NCI-H2107 treated with DMSO at 0.1 percent for 48 hours (cell line): Measurements from ENCODE around the gene NUDT8.
"Not testable (repeated sequence)": the region's sequence is repeated elsewhere in the genome, so short reads cannot be mapped to it uniquely, and the experiment has no call there.

Experiments used
- DNase-seq: peaks from one replicate; lab custom pipeline; 2025; ENCODE audit not compliant: unreplicated experiment; lab: John Stamatoyannopoulos, UW

Gene NUDT8

DNA sequence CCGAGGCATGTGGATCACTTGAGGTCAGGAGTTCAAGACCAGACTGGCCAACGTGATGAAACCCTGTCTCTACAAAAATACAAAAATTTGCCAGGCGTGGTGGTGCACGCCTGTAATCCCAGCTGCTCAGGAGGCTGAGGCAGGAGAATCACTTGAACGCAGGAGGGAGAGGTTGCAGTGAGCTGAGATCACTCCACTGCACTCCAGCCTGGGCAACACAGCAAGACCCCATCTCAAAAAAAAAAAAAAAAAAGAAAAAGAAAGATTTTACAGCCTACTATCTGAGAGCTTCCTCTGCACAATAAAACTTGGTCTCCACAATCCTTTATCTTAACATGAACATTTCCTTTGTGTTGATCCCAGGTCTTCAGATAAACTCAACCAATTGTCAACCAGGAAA, 31.0 kb upstream of the NUDT8 start:
- DNase-seq = not testable (repeated sequence)

GRCh38 chr11:67659651-67660165, 30.0 kb upstream of the NUDT8 start:
- DNase-seq = not testable (repeated sequence)

- no peak for DNase-seq
Measured at GRCh38 chr11:67657300-67657699, 27.6 kb upstream of the NUDT8 start.

- no peak for DNase-seq
Measured at GRCh38 chr11:67656278-67656922, 26.7 kb upstream of the NUDT8 start.

- no peak for DNase-seq
Measured at GRCh38 chr11:67654225-67654624, 24.5 kb upstream of the NUDT8 start.

GRCh38 chr11:67652965-67653845, 23.5 kb upstream of the NUDT8 start:
- DNase-seq = no peak

GRCh38 chr11:67651976-67652781, 22.4 kb upstream of the NUDT8 start:
- DNase-seq = no peak

DNA sequence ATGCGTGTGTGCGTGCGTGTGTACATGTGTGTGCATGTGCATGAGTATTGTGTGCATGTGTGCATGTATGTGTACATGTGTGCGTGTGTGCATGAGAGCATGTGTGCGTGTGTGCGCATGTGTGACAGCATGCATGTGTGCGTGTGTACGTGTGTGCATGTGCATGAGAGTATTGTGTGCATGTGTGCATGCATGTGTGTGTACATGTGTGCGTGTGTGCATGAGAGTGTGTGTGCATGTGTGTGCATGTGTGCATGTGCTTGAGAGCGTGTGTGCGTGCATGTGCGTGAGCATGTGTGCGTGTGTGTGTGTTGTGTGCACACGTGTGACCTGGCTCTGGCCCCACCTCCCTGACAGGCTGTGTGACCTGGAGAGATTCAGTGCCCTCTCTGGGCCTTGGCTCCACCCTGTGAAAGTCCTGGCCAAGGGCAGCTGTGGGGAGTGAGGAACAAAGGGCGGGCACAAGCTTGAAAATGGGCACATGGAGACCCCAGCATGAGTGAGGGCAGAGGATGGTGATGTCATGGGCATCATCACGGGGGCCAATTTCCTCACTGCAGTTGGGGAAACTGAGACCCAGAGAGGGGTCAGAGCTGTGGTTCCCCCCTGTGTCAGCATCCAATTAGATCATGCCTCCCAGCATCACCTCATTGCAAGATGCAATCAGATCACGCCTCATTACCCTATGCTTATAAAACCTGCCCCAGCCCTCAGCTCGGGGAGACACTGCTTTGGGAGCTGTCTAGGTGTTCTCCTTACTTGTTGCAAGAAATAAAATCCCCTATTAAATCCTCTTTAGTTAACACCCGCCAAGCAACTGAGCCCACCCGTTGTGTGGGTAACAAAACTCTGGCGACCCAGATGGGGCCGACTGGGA, 20.1 kb upstream of the NUDT8 start:
- DNase-seq = no peak

DNA sequence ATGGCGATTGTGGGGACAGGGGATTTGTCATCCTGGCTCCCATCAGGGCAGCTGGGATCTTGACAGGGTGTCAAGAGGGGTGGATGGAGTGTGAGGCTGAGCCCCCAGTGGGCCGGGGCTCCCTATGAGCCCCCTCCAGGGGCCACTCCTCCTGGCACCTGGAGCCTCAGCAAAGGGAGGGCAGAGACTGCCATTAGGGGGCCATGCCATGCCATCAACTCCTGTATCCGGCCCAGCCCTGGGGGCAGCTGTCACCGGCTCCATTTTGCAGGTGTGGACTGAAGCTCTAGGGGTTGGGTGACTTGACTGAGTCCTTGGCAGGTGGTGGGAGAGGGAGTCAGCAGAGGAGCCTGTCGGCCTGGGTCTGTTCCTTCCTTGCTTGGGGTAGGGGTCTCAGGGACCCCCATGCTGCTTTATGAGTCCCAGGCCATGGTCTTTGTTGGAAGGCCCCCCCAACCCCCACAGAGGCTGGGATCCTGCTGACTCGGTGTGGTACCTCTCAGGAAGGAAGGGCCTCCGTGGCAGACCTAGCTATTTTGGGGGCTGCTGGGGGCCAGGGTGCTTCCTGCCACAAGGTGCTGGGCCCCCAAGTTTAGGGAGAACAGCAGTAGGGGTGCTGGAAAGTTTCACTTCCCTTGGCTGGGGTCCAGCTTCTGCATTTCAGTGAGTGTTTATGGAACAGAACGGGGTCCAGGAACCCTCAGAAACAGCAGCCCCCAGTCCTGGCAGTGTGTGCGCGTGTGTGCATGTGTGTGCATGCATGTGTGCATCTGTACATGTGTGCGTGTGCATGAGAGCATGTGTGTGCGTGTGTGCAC, 19.3 kb upstream of the NUDT8 start:
- DNase-seq = no peak

DNA sequence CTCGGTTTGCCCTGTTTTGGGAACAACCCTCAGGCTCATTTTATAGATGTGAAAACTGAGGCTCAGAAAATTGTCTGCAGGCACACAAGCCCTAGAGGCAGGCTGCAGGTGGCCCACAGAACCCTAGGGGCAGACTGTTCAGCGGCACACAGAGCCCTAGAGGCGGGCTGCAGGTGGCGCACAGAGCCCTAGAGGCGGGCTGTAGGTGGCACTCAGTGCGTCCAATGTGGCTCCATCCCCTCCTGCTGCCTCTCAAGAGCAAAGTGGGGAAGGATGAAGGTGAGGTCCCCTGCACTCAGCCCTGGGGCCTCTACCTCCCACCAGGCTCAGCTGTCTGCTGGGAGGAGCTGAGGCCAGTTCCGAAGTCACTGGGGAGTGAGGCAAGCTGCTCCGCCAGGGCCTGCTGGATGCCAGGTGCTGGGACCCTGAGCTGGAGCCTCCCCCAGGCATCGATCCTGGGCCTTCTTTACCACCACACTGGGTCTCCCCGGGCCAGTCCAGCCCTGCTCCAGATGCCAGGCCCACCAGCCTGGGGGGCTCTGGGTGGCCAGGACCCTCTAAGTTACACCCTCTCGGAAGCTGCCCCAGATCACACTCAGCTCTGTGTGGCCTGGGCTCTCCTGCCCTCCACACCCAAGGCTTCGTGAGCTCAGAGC, 18.5 kb upstream of the NUDT8 start:
- no peak for DNase-seq

GRCh38 chr11:67647471-67647870, 17.7 kb upstream of the NUDT8 start:
- no peak for DNase-seq

GRCh38 chr11:67646535-67647336, 17.0 kb upstream of the NUDT8 start:
- no peak for DNase-seq

- no peak for DNase-seq
Measured at GRCh38 chr11:67645521-67646461, 16.1 kb upstream of the NUDT8 start.

- no peak for DNase-seq
Measured at GRCh38 chr11:67644472-67645418, 15.0 kb upstream of the NUDT8 start.

- DNase-seq = no peak
Measured at GRCh38 chr11:67644042-67644441, 14.3 kb upstream of the NUDT8 start.
